ENCODE data around the gene PSMB11.
A peak's percentile ranks its signal among the peaks of the same experiment; 100 is the strongest.

Gene PSMB11

DNA sequence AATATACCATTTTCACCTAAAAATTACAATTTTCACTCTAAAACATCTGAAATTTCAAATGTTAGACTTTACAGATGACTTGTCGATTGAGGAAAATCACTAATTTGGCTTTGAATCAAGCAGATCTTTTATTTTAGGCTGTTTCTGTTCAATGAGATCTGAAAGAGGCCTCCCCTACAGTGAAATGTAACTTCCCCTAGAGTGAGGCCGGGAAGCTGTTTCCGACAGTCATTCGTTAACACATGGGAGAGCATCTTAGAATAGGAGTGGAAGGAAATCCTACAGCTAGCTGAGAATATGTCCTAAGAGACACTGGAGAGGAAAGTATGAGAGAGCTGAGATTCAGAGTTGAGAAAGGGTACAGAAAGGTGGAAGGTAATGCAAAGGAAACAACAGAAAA, 26.4 kb upstream of the PSMB11 start:
- no peak for DNase-seq (ENCODE audit: low spot score)

DNA sequence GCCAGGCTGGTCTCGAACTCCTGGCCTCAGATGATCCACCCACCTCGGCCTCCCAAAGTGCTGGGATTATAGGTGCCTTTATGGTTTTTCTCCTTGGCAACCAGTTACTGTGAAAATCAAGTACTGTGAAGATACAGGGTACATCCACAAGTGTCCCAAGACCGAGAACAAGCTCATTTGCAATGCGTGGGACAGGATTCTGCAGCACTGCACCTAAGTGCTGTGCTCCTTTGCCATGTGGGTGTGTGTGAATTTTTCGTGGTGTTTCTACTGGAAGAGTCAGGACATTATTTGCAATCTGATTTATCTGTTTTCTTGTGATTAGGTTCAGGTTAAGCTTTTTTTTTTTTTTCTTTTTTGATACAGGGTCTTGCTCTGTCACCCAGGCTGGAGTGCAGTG, 24.9 kb upstream of the PSMB11 start:
- DNase-seq (ENCODE audit: low spot score) = no peak

DNA sequence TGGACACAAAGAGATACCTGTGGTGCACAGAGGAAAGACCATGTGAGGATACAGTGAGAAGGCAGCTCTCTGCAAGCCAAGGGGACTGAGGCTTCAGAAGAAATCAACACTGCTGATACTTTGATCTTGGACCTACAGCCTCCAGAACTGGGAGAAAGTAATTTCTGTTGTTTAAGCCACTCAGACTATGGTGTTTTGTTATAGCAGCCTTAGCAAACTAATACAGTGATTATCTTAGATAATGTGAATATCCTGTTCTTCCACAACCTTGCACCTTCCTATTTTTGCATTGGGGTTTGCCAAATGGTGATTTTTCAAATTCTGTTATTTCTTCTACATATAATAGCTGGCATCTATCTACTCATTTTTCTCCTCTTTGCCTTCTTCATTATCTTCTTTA, 23.9 kb upstream of the PSMB11 start:
- DNase-seq (ENCODE audit: low spot score) = no peak

DNA sequence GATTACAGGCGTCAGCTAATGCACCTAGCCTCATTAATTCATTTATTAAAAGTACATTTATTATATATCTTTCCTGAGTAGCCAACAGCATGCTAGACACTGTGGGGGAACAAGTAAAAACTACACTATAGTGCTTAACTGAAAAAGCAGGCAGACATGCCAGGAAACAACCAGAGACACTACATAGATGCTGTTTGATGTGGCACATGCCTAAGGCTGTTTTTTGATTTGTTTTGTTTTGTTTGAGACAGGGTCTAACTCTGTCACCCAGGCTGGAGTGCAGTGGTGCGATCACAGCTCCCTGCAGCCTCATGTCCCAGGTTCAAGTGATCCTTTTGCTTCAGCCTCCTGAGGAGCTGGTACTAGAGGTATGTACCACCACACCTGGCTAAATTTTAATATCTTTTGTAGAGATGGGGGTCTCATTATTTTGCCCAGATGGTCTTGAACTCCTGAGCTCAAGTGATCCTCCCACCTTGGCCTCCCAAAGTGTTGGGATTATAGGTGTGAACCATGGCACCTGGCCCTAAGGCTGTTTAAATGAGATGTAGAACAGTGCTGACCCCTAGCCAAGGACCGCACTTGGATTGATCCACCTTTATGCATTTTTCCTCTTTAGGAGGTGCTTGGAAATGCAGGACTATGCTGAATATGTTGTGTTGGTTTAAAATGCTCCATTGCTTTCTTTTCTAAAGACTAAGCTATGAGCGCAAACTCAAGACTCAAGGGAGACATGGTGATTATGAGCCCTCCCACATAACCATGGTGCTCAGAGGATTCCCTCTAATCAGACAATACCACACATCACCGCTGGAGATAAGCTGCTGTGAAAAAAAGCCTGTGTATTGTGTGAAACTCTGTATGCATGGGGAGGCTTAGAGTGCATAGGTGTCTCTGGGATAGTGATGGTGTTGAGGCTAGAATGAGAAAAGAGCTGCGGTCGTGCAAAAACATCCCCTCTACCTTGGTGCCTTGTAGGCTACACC, 21.6 kb upstream of the PSMB11 start:
- no peak for DNase-seq (ENCODE audit: low spot score)

DNA sequence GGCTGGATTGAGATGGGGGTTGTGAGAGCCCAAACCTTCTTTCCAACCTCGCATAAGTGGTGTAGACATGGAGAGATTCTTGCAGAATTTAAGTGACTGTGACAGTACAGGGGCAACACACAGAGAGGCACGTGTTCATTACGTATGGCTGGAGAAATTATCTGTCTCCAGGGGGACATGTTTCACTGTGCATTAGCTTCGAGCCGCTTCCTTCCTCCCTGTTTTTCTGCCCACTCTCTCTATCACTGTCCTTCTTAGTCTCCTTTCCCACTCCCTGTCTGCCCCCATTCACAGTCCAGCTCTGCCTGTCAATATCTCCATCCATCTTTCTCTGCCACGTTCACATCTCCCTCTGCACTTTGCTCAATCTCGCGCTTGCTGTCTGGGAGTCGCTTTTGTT, 20.6 kb upstream of the PSMB11 start:
- no peak for DNase-seq (ENCODE audit: low spot score)

DNA sequence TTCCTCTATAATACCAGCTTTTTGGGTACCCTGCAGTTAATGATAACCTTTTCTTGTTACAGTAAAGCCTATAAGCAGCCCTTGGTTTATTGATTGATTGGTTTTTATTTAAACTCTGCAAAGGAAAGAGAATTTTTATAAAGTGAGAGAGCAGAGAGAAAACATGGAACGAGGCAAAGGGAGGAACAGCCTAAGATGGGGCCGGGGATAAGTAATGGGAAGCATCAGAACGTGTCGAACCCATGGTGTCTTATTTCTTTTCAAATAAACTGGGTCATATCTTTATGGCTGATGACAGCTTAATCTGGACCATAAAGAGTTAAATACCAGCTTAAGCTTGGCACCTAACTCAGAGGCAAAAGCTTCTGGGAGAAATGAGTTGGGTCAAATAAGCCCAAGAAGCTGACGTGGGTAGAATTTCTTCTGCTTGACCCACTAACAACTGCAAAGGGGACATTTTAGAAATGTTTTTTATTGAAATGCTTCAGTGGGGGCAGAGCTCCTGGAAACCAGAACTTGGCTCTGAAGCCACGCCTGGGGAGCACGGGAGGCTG, 20.0 kb upstream of the PSMB11 start:
- DNase-seq (ENCODE audit: low spot score) = no peak

DNA sequence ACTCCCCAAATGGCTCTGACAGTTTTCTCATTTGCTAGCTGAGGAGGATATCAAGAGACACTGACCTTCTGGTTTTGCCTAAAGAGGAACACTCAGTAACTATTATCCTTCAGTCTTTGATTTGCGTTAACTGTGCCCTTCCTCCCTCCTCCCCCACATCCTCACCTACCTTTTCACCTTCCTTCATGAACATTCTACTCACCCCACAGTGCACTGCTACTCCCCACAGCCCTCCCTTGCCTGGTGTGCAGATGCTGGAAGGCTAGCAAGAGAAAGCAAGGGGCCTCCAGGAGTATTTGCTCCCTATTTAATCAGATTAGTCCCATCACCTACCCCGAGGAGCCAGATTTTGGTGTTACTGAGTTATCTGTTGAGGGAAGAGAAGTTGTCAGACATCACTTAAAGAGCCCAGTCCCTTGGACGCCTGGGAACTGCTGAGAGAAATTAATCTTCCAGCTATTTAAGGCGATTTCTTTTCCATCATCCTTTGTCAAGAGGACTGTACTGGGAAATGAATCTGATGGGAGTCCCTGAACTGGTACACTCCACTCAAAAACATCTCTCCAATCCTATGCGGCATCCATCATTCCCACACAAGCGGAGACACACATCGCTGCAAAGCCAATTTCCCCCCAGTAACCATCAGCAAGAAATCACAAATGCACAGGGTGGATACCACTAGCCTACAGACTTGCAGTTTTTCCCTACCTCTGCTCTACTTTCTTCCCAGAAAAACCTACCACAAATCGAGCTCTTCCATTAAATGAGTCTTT, 18.8 kb upstream of the PSMB11 start:
- no peak for DNase-seq (ENCODE audit: low spot score)

DNA sequence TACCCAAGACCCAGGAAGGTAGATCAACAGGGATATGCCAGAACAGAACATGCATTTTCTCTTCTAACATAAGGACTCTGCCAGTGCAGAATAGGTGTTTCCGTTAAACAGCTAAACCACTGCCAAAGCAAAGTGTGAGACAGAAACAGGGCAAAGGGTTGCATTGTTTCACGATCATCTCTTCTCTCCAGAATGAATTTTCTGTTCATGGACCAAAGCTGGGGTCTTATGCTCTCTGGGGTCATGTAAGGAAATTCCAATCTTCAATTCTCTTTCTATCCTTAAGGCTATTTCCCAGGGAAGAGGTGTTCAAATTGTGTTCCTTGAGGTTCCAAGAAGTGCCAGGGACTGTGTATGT, 18.2 kb upstream of the PSMB11 start:
- no peak for DNase-seq (ENCODE audit: low spot score)

DNA sequence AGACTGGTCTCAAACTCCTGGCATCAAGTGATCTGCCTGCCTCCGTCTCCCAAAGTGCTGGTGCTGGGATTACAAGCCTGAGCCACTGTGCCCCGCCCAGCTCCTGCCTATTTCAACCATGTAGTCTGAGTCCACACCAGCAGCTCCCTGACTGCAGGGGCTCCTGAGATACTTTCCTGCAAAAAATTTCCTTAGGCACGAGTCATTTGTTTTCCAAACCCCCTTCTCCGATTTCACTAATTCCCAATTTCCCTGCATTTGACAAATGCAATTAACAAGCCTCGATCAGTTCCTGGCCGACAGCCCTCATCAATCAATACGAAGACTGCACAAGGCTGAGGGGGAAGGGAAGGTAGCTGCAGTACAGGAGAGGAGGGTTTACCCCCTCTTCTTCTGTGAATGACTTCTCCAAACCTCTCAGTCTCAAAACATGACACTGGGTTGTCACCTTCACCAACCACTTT, 17.4 kb upstream of the PSMB11 start:
- DNase-seq (ENCODE audit: low spot score) = no peak

DNA sequence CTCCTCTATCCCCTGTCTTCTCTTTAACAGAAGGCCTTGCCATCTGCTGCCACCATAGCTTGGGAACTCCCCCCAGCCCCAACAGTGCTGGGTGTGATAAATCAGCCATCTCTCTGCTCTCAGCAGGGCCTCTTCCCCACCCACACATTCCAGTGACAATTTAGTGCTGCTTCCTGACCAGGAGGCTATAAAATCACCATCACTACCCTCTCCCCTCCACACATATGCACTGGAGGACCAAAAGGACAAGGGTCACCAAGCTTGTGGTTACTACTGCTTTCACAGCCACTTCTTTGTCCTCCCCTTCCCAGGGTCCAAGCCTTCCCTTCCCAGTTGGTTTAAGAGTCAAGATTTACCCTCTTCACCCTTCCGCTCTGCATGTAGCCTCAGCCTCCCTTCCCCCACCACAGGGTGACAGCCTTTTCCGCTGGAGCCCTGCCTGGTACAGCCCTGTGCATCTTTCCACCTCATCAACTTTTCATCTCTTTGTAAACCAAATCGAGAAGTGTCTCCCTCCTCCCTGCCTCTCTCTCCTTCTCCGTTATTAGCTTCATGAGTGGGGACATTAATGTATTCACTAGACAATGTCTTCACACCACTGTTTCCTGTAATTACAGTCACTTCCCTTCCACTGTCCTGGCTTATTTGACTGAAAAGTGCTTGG, 16.7 kb upstream of the PSMB11 start:
- no peak for DNase-seq (ENCODE audit: low spot score)

DNA sequence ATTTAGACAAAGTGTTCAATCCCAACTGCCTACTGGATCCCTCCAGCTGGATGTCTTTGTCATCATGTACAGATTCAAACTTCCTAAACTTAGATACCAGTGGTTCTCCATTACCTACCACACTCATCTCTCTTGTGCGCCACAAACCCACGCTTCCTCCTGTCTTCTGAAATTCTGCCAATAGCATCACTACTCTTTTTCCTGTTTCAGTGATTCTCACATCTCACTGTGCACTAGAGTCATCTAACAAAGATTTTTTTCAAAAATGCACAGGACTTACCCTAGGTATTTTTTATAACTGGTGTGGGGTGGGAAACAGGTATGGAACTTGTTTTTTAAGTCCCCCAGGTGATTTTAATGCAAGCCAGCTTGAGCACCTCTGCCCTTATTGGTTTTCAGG, 13.2 kb upstream of the PSMB11 start:
- no peak for DNase-seq (ENCODE audit: low spot score)

DNA sequence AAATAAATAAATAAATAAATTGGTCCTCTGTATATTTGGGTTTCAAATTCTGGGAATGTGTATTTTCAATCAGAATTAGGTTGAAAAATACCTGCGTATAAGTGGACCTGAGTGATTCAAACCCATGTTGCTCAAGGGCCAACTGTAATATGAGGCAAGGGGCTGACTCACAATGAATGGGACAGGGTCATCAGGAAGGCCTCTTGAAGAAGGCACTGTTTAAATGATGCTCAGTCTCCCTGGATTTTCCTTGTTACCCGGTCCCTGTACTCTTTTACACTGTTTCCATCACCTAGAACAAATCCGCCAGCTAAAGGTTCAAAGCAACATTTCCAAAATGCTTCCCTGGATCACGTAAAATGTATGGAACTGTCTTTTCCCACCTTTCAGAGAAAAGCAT, 11.1 kb upstream of the PSMB11 start:
- no peak for DNase-seq (ENCODE audit: low spot score)

DNA sequence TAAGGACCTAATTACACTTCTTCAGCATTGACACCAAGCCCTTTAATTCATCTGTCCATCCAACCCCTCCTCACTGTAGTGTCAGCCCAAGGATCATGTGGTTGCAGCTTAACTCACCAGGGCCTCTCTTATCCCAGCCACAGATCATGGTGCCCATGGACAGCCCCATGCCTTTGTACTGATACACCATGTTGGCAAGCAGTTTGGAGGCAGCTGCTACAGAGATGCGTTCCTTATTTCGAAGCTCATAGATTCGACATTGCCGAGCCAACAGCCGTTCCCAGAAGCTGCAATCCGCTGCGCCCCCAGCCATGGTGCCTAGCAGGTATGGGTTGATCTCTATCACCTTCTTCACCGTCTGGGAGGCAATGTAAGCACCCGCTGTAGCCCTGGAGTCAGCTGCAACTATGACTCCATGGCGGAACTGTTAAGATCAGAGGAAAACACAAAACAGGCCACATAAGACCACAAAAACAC, 8.7 kb upstream of the PSMB11 start:
- no peak for DNase-seq (ENCODE audit: low spot score)

DNA sequence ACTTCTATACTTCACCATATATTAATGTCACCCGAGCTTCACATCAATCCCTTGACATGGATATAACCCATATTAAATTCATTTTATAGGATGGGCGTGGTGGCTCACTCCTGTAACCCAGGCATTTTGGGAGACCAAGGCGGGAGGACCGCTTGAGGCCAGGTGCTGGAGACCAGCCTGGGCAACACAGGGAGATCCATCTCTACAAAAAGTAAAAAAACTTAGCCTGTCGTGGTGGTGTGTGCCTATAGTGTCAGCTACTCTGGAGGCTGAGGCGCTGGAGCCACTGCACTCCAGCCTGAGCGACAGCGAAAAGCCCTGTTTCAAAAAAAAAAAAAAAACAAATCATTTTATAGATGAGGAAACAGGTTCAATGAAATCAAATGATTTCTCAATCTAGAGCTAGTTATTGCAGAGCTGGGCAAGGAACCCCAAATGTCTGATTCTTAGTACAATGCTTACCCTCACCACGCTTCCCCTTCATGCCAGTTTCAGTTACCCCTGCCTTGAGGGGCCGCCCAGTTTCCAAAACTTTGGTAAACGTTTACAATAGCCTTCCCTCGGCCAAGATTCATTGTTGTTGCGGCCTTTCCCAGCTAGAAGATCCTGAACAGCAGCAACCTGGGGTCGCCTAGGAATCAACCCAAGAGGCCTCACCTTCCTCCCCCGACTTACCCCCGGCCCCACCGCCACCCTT, 8.1 kb upstream of the PSMB11 start:
- no peak for DNase-seq (ENCODE audit: low spot score)

DNA sequence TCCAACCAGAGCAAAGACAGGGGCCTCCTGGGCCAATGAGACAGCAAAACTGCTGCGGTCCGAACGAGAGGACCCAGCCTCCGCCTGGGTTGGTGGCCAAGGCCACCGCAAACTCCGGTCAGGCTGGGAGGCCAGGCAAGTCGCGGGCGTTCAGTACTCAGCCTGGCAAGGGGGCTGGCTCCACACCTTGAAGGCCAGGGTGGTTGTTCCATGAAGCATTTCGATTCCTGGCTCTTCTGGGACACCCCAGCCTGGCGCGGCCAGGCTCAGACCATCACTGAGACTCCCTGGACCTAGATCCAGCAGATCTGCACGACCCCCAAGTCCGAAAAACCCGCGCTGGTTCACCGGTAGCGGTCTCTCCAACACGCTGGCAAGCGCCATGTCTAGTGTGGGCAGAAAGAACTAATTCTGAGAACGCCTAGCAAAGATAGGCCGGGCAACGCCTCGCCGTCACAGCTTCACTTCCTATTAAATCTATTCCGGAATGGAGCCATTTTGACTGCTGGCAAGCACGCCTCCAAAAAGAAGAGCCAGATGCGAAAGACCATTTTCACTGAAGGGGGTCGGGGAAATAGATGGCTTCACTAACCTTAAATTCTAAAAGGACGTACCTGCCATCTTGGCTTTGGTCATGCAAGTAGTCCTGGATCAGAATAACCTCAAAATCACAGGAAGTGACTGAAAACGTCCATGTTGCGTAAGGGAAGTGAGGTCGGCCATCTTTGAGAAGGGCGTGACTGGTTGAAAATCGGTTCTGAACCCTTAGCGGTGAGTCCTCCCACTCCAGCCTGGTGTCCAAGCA, 7.3 kb upstream of the PSMB11 start, which contains the start of gene PSMB5:
Gene PSMB5 (minus strand): TSS at position 403 of the 805 bp plus-strand sequence. CDS start 19 bp downstream, at position 384.
- DNase-seq (ENCODE audit: low spot score) = peak; percentile 96

DNA sequence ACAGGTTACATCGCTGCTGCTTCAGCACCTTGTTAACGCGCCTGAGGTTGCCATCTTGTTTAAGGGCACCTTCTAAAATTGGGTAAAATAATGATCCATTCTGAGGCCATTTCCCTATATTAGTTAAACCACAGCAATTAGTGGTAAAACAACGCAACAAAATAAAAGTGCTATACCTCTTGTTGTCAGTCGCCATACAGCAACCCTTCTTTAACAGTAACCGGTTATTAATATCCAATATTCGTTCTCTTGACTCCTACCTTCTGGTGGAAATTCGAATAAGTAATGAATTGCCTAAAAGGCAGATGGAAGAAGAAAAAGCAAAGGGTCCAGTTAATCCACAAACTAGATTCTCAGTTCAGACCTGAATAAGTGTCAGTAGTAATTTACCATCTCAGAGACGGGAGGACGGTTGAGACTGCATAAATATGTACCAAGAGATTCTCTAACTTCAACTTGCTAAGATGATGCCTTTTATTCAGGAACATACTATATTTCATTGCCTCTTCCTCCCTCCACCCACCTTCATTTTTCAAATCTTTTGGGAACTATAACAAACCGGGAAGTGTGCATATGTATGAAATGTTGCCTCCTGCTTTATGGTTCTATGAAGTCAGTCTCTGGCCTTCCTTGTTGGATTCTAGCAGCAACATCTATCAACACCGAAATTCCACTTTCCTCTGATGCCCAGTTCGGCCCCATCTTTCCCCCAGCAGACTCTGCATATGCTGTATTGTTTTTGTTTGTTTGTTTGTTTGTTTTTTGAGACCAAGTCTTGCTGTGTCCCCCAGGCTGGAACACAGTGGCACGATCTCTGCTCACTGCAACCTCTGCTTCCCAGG, 6.5 kb upstream of the PSMB11 start:
- no peak for DNase-seq (ENCODE audit: low spot score)

DNA sequence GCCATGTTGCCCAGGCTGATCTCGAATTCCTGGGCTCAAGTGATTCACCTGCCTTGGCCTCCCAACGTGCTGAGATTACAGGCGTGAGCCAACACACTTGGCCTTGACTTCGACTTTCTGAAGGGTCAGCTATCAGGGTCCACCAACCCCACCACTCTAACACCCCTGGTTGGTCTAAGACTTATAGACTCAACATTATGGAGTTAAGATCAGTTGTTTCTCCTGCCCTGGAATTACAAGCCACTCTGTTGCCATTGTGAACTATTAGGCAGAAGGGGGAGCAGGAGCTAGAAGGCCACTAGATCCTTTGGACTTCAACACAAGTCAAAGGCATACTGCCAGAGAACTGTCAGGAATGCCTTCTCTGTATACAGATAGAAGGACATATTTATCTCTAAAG, 1.9 kb upstream of the PSMB11 start:
- no peak for DNase-seq (ENCODE audit: low spot score)

DNA sequence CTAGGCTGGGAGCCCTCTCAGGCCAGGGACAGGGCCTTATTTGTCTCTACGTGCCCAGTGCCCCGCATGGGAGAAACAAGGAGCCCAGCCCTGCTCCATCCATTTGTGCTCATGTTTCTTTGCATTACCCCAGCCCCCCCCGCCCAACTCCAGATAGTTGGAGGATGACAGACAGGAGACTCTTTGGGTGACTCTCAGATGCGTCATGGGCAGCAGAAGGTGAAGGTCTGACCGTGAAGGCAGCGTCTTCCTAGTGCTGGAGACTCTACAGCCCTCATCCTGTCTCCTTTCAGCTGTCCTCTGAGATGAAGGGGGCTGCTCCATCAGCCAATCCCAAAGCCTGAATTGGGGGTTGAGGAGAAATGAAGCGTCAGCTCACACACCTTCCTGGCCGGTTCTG, 283 bp upstream of the PSMB11 start:
- no peak for DNase-seq (ENCODE audit: low spot score)

DNA sequence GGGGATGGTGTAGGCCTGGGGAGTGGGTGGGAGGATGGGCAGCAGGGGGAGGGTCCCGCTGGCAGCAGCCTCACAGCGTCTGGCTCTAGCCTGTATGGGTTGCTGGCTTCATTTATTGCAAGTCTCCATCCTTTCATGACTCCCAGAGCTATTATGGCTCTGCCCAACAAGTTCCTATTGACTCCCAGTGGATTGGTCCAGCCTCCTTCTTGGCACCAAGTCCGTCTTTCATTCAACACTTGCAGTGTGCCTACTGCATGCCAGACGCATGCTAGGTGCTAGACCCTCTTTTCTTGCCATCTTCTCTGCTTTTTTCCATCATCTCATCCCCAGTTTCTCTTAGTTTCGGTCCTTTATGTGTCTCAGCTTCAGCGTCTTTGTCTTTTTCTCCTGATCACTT, 1.1 kb downstream of the PSMB11 start:
- no peak for DNase-seq (ENCODE audit: low spot score)

DNA sequence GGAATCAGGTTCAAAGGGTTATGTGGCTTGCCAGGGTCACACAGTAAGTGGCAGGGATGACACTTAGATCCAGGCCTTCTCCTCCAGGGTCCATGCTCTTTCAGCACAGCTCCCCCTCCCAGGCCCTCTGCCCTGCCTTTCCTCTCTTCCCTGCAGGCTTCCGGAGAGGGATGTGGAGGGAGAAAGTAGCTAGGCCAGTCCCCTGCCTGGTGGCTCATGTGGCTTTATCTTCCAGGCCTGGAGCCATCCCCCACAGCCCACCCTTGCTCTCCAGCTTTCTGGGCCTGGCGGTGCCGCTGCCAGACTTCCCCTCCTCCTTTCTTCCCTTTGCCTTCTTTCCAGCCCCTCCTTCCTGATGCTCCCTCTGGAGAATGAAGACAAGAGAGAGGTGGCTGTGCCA, 1.7 kb downstream of the PSMB11 start:
- no peak for DNase-seq (ENCODE audit: low spot score)
